ENCODE data around the gene FAM25A.

GRCh38 chr10:86979977-86980448, 40.1 kb upstream of the FAM25A start:
- TF ChIP-seq CTCF (IDR thresholded peaks at IDR 0.05) (no peak), CEBPB (IDR thresholded peaks at IDR 0.05) (no peak), POLR2A (IDR thresholded peaks at IDR 0.05; ENCODE audit: low read length) (no peak), HOXB13 (CRISPR knock-in tag; IDR thresholded peaks at IDR 0.05; ENCODE audit: low read depth) (no peak), MYC (IDR thresholded peaks at IDR 0.05; ENCODE audit: borderline replicate concordance, low read length) (no peak), RFX5 (IDR thresholded peaks at IDR 0.05) (no peak), SMC3 (IDR thresholded peaks at IDR 0.05) (no peak), RCOR1 (IDR thresholded peaks at IDR 0.05; ENCODE audit: low read depth, low read length) (no peak), SREBF2 (IDR thresholded peaks at IDR 0.05) (no peak), EP300 (IDR thresholded peaks at IDR 0.05) (no peak)

Data from A549 (cell line).